ENCODE data around the gene NAV2.

NAV2 gene

GRCh38 chr11:19735157-19735908 is 22.7 kb downstream of the NAV2 start:
- peak; percentile 73 for TF ChIP-seq CTCF (conservative IDR thresholded peaks at IDR 0.05; ENCODE audit: low read depth, low read length)
- DNase-seq (ENCODE audit: low read depth): peak; percentile 79
- no peak overlapping the region for H3K4me3 ChIP-seq (ENCODE audit: low read depth, low read length)

DNA sequence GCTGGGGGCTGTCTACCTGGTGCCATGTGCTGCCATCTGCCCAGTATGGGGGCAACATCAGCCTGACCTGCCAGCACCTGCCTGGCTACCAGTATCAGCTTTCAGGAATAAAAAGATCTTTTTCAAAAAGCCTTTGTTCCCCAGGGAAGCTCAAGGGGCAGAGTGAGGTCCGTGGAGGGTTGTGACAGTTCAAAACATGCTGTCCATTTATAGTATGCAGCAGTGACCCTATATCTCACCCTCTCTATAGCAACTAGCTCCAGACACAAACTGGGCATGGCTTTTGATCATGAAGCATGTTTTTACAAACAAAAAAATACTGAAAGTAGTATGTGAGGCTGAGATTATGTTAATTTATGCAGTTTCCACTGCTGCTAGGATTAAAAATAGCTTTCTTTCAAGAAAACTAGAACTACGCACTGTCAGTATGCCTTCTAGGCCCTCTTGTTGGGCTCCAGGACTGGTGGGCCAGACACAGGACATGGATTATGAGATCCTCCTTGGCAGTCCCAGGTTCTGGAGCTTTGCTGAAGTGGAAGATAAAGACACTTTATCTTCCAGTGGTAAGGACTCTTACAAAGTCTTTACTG is 23.4 kb downstream of the NAV2 start:
- H3K4me3 ChIP-seq (ENCODE audit: low read depth, low read length): no peak overlapping the region
- TF ChIP-seq CTCF (conservative IDR thresholded peaks at IDR 0.05; ENCODE audit: low read depth, low read length): no peak
- no peak for DNase-seq (ENCODE audit: low read depth)

- DNase-seq (ENCODE audit: low read depth): no peak
- TF ChIP-seq CTCF (conservative IDR thresholded peaks at IDR 0.05; ENCODE audit: low read depth, low read length): no peak
- no peak overlapping the region for H3K4me3 ChIP-seq (ENCODE audit: low read depth, low read length)
Observed at GRCh38 chr11:19736831-19737230, 24.2 kb downstream of the NAV2 start.

- DNase-seq (ENCODE audit: low read depth): no peak
- no peak for TF ChIP-seq CTCF (conservative IDR thresholded peaks at IDR 0.05; ENCODE audit: low read depth, low read length)
- no peak overlapping the region for H3K4me3 ChIP-seq (ENCODE audit: low read depth, low read length)
Observed at GRCh38 chr11:19737575-19737974, 24.9 kb downstream of the NAV2 start.

- TF ChIP-seq CTCF (conservative IDR thresholded peaks at IDR 0.05; ENCODE audit: low read depth, low read length): no peak
- no peak for DNase-seq (ENCODE audit: low read depth)
- no peak overlapping the region for H3K4me3 ChIP-seq (ENCODE audit: low read depth, low read length)
Observed at GRCh38 chr11:19738124-19738523, 25.5 kb downstream of the NAV2 start.

- DNase-seq (ENCODE audit: low read depth): peak; percentile 31
- H3K4me3 ChIP-seq (ENCODE audit: low read depth, low read length): no peak overlapping the region
- TF ChIP-seq CTCF (conservative IDR thresholded peaks at IDR 0.05; ENCODE audit: low read depth, low read length): peak; percentile 60
Observed at GRCh38 chr11:19739872-19740271, 27.2 kb downstream of the NAV2 start.

- no peak for TF ChIP-seq CTCF (conservative IDR thresholded peaks at IDR 0.05; ENCODE audit: low read depth, low read length)
- H3K4me3 ChIP-seq (ENCODE audit: low read depth, low read length): no peak overlapping the region
- DNase-seq (ENCODE audit: low read depth): no peak
Observed at GRCh38 chr11:19740586-19740985, 27.9 kb downstream of the NAV2 start.
